HG02970 (cell line): ENCODE data around the gene ANKK1.

Experiments used
- ATAC-seq: cut with Tn5 transposase; IDR thresholded peaks from one replicate; pipeline ENCODE4 v1.9.1; 2021; ENCODE audit warnings: mild to moderate bottlenecking, moderate library complexity, moderate number of reproducible peaks; ENCODE audit not compliant: unreplicated experiment, low FRiP score

ANKK1 gene

GRCh38 chr11:113408206-113408605, 20.6 kb downstream of the ANKK1 start:
- ATAC-seq = no peak

- ATAC-seq = no peak
Measured at GRCh38 chr11:113408887-113409286, 21.3 kb downstream of the ANKK1 start.

- ATAC-seq = no peak
Measured at GRCh38 chr11:113409526-113409925, 21.9 kb downstream of the ANKK1 start.

- no peak for ATAC-seq
Measured at GRCh38 chr11:113410414-113411135, 23.0 kb downstream of the ANKK1 start.

GRCh38 chr11:113411536-113411935, 24.0 kb downstream of the ANKK1 start:
- ATAC-seq = no peak

DNA sequence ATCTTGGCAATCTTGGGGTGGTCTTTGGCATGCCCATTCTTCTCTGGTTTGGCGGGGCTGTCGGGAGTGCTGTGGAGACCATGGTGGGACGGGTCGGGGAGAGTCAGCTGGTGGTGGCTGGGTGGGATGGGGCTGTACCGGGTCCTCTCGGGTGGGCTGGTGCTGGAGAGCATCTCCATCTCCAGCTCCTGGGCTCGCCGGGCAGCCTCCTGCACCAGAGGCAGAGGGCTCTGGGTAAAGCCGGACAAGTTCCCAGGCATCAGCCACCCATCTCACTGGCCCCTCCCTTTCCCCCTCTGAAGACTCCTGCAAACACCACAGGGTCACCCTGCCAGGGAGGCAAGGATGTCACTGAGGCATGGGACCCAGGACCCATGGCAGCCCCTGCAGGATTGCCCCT, 25.1 kb downstream of the ANKK1 start:
- no peak for ATAC-seq

- no peak for ATAC-seq
Measured at GRCh38 chr11:113415343-113415742, 27.8 kb downstream of the ANKK1 start.

DNA sequence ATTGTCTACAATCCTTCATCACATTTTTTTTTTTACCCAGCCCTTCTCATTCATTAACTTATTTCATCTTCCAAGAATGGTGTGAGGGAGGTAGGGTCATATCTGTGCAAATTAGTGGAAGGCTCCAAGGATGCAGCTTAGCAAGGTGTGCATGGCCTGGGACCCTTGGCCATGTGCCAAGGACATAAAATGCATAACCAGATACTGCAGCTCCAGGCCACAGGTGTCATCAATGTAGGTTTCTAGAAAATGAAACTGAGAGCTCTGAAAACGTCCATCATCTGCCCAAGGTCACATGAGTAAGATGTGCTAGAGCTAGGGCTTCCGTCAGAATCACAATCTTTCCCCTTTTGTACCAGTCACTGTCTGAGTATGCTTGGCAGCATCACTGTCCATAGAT, 29.8 kb downstream of the ANKK1 start:
- ATAC-seq = no peak

DNA sequence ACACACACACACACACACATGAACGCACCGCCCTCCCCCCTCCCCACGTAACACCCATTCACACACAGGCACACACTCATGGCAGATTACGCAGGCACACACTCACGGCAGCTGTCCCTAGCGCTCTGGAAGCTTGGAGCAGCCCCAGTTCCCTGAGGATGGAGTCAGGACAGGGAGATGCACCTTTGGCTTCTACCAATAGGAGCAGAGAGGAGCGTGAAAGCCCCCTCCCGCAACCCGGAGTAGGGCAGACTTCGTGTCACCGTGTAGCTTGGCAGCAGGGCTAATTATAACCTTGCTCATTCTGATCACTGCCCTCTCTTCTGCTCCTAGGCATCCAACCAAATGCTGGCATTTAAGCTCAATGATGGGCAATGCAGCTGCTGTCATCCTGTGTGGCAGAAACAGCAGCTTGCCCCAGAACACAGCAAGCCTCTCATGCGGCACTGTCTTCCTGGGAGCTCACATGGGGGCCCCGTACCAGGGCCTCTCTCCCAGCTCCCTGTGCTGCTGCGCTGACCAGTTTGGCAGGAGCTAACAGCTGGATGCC, 31.9 kb downstream of the ANKK1 start:
- ATAC-seq = no peak

GRCh38 chr11:113420808-113421207, 33.2 kb downstream of the ANKK1 start:
- no peak for ATAC-seq

DNA sequence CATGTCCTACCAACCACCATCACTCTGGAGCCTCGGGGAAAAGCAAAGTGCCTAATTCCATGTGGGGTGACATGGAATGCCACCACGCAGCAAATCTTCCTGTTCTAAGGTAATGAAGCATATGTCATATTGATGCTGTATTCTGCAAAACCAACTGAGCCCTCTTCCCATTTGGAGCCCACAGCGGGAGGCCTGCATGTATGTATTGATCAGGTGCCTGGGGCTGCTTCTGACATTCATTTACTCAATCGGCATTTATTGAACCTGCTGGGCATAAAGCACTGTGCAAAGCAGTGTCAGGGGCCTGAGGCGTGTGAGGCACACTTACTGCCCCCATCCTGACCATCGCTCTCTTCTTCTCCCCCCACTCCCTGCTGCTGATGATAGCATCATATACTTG, 39.1 kb downstream of the ANKK1 start:
- ATAC-seq = no peak

DNA sequence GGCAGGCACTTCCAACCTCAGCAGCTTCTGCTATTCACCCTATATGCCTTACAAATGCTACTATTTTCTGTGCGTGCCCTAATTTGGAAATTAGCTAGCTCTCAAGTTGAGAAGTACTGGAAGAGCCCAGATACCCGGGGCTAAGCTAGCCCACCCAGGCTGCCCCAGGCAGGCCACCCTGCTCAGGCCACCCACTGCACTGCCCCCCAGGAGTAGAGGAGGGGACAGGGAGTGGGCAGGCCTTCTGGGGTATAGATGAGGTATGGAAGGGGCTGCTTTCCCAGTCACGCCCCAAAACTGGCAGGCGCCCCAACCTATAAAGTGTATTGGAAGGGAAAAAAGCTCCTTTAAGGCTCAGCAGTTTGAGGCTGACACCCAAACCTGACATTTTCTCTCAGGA, 44.2 kb downstream of the ANKK1 start:
- ATAC-seq = no peak

- ATAC-seq = no peak
Measured at GRCh38 chr11:113435190-113435968, 47.8 kb downstream of the ANKK1 start.

DNA sequence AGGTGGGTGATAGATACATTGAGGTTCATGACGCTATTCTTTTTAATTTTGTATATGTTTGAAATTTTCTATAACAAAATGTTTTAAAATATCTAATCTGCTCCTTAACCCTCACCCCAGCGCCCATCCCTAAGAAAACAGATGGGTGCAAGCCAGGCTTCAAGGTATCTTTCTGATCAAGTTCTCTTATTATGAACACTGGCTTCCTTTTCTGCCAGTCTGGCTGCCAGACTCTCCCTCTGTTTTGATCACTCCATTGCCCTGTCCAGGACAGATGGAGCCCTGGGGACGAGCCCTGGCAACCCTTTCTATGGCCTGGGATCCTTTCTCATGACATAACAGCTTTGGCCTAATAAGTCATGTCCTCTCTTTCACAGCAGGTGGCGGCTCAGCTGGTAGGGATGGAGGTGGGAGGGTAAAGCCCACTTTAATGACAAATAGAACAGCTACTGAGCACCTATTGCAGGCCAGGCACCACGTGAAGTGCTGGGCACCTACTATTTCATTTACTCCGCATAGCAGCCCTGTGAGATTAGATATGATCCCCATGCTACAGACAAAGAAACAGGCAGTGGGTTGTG, 49.2 kb downstream of the ANKK1 start:
- no peak for ATAC-seq

DNA sequence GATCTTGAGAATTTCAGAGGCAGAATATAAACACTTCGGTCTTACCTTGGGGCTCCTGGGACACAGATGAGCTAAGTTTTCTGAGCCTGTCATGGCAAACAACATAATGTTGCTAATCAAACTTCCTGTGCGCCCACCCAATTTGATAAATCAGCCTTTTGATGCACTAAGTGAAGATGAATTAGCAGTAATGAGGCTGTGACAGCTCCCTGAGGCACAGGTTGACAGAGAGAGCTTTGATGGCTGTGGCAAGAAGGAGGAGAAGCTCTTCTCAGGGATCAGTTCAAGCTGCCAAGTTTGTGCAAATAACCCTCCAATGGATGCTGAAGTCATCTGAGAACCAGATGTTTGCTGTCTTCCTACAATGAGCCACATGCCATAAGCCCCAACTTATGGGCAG, 53.2 kb downstream of the ANKK1 start:
- ATAC-seq = no peak

GRCh38 chr11:113444502-113445123, 57.0 kb downstream of the ANKK1 start:
- no peak for ATAC-seq

DNA sequence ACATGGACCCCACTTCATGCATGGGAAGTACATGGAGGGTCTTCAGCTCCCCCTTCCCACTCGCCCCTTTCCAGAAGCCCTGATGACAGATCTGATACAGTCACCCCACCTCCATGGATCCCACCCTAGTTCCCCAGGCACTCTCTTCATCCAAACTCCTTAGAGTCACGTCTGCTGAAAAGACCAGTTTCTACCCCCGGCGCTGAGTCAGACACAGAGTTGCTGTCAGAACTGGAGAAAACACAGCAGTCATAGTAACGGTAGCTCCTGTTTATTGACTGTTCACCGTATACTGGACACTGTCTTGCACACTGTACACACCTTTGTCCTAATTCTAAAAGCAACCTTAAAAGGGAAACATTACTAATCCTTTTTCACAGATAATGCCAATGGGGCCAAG, 58.5 kb downstream of the ANKK1 start:
- peak; percentile 52 for ATAC-seq

DNA sequence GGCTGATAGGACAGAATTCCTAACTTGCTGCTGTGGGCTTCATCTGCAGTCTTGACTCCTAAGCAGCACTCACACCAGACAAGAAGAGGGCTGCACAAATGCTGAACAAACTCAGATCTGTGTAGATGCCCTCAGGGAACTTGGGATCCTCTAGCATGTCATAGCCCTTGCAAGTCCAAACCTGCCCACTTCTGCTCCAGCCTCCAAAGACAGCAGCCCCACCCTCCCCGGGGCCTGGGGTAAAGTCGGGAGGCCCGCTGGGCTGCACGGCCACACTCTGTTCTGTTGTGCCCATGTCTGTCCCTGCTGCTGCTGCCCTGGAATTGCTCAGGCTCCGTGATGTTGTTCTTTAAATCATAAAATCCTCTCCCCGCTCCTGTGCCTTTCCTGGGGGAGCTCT, 59.4 kb downstream of the ANKK1 start:
- ATAC-seq = no peak

- no peak for ATAC-seq
Measured at GRCh38 chr11:113447621-113448315, 60.2 kb downstream of the ANKK1 start.

GRCh38 chr11:113448316-113448677, 60.7 kb downstream of the ANKK1 start:
- no peak for ATAC-seq
